HG03064 (cell line): ENCODE measurements around the gene SFI1.
"Not testable (repeated sequence)": the region's sequence is repeated elsewhere in the genome, so short reads cannot be mapped to it uniquely, and the experiment has no call there.

Experiments used
- ATAC-seq: cut with Tn5 transposase; IDR thresholded peaks from one replicate; pipeline ENCODE4 v1.9.1; 2021; ENCODE audit warnings: low read depth; ENCODE audit not compliant: unreplicated experiment

The SFI1 gene

DNA sequence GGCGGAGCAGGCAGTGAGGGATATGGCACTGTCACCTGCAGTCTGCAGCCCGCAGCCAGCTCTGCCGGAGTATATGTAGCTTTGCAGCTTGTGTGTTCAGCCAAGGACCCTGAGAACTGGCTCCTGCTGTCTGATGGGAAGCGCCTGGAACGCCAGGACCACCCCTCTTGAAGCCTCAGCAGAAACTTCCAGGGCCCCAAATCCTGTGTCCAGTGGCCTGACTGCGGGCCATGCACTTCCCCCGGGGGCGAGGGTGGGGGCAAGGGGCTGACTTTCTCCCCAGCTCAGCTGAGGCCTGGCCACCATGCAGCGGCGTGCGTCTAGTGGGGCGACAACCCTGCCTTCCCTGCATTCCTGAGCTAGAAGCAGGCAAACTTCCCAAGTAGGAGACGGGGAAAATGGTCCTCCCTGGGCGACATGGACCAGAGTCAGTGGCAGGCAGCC lies 133.4 kb downstream of the SFI1 start:
- ATAC-seq = no peak

DNA sequence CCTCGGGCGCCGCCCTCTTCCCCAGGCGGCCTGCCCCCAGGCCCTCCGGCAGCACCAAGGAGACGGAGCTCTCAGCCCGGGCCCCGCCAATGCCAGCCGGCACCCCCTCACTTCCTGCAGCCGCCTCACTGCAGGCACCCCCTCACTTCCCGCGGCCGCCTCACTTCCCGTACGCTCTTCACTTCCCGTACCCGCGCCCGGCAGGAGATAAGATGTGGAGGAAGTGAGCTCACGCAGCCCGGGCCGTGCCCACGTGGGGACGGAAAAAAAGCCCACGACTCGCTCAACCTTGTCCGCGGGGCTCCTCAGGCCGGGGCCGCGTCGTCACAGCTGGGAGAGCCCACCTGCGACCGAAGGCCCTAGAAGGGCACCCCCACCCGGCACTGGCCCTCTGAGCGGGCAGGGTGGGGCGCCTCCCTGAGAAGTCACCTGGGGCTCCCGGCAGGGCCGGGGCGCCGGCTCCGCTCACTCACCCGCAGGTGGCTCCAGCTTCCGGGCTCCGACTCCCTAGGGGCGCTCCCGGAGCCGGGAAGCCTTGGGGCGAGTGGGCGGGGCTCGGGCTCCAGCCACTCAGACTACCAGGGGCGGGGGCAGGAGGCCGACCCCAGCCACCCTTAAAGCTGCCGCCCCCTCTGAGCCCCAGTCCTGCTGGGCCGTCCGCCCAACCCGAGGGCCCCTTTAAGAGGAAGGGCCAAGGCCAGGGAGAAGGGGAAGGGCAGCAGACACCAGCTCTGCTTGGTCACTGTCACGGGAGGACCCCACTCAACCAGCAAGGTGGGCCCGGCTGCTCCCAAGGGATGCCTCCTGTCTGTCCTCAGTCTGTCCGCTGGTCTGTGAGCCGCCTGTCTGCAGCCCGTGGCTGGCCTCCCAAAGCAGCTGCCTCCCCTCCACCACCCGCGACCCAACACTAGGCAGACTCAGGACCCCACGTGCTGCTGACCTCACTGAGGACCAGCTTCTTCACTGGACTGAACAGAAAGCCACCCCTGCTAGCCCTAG lies 134.3 kb downstream of the SFI1 start:
- ATAC-seq = no peak

DNA sequence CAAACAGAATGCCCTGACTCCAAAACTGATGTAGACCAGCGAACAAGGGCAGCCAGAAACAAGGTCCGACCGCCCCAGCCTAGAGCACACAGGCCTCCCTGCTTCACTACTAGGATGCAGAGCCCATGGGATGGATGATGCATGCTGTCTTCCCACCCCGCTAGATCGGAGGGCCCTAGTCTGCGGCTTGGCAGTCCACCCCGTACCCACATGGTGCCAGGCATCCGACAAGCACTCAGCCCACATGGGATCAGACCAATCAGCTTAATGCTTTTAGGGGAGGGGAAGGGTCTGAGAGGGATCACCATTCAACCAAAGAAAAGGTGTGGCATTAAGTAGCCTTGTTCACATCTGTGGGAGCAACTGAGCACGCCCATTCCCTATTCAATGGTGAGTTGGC lies 135.1 kb downstream of the SFI1 start:
- ATAC-seq = no peak

DNA sequence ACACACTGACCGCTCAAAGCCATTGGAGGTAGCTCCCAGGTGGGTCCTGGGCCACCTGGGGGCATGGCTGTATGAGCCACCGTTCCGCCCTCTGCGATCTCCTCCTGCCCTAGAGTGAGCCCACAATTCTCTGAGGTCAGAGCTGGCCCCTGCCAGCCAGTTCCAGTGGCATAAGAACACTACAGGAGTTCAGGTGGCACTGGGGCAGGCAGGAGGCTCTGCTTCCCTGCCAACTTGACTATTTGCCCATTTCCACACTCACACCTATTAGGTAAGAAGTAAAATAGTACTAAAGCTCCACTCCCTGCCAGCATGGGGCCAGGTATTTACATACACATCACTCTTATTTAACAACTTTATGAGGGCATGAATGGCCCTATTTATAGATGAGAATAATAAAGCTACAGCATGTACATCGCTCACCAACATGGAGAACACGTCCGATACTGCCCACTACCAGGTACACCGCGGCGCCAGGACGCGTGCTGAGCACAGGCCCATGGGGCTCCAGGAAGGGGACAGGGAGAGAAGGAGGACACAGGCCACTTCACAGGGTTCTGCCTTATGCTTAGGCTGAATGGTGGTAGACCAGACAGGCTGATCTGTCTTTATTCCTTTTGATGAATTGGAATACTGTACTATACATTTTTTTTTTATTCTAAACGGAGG lies 139.4 kb downstream of the SFI1 start:
- ATAC-seq = no peak

DNA sequence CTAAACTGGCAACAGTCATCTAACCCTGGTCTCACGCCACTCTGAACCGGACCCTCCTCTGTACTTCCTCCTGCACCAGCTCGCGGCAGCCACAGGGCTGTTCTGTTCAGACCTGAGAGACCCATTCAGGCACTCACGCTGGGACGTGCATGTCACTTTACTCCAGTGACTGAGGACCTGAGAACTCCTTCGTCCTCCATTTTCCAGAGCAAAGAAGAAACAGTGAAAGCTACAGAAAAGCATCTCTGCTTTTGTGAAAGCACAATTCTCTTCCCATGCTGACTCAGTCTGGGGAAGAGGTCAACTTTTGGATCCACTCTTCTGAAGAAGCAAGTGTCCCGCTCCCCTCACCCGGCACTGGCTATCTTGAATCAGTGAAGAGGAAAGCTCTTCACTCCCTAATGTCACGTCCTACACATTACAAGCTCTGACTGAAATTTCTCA lies 141.1 kb downstream of the SFI1 start:
- ATAC-seq = no peak

DNA sequence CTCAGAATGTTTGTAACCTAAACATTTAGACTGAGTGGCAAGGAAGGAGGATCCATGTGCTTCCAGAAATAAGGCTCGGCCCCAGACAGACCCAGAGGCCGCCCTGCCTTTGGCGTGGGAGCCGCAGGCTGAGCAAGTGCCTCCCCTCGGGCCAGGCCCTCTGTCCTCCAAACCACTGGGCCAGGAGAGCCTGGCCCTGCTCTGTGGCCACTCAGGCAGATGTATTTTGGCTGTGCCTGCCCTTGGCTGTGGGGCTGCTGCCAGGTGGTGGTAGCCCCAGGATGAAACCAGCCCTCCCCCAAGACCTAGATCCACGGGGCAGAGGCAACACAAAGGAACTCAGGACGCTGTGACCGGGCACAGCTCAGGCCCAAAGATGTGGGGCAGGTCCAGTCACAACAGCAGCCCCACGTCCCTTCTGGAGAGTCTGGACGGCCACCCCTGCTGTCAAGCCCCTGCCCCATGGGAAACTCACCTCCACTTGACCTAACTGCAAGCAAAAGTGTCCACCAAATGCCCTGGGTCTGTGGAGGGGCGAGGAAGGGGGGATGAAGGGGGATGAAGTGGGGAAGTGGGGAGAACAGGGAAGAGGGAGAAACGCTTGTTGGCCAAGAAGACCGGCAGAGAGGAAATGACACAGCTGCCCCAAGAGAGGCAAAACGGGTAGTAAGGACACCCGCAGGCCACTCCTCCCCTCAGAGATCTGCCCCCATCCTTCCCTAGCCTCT lies 141.7 kb downstream of the SFI1 start:
- no peak for ATAC-seq

DNA sequence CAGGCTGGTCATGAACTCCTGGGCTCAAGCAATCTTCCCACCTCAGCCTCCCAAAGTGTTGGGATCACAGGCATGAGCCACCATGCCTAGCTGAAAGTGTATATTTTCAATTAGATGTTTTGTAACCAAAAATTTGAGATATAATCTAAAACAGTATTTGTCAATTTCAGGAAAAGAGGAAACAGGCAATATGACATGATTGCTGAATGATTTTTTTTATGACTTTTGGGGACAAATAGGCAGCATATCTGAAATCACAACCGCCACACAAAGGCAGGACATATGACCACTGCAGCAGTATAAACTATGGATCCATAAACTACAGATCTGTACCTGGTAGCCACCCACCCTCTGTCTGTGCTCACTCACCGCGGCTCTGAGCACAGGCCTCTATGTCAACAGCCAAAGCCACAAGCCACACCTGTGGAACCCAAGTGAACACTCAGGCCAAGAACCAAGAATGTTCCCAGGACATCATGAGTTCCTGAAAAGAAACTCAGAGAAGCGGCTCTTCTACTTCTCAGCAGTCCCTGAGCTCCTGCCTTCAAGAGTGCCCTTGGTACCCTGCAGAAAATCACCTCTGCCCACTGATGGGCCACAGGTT lies 143.2 kb downstream of the SFI1 start:
- no peak for ATAC-seq

DNA sequence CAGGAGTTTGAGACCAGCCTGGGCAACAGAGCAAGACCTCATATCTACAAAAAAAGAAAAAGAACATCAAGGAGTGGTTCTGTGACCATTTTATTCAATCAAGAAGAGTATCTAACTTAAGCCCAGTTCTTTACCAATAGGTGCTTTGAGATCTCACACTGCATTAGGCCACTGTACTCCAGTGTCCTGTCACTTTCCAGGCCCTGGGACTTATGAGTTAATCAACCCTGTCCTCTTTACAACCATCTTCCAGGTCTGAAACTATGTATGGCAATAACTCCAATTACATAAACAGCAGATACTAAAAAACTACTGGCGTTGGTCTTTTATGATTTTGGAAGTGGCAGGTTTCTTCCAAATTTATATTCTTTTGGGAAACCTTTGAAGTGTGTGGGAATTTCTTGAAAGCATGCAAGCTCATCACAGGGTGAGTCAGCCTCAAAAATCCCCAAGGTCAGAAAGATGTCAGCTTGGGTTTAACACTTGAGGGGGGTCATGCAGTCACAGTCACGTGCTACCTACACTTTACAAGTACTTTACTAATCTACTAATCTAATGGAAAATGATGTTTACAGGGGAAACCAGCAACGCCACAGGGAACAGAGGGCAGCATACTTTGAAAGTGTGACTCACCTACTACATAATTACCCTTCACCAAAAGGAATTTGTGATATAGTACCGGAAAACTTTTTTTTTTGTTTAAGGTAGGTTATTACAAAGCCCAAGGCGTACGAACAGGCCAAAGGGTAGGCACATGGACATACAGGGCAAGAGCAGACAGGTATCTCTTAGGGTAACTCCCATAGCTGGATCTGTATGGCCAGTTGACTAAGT lies 150.1 kb downstream of the SFI1 start:
- ATAC-seq = no peak

DNA sequence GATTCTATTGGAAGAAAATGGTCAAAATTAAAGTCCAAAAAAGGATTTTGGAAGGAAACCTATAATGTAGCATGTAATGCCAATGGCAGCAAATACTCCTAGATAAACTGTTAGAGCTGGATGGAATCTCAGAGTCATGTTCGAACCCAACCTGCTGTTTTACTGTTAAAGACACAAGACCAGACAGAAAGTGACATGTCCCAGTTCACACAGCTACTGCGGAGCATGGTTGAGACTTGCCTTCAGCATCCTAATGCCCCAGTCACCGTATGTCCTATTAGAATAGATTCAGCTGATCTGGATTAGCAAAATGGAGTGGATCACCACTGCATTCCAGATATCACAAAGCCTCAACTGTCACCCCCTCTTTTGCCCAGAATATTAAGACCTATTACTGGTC lies 150.7 kb downstream of the SFI1 start:
- ATAC-seq = no peak

DNA sequence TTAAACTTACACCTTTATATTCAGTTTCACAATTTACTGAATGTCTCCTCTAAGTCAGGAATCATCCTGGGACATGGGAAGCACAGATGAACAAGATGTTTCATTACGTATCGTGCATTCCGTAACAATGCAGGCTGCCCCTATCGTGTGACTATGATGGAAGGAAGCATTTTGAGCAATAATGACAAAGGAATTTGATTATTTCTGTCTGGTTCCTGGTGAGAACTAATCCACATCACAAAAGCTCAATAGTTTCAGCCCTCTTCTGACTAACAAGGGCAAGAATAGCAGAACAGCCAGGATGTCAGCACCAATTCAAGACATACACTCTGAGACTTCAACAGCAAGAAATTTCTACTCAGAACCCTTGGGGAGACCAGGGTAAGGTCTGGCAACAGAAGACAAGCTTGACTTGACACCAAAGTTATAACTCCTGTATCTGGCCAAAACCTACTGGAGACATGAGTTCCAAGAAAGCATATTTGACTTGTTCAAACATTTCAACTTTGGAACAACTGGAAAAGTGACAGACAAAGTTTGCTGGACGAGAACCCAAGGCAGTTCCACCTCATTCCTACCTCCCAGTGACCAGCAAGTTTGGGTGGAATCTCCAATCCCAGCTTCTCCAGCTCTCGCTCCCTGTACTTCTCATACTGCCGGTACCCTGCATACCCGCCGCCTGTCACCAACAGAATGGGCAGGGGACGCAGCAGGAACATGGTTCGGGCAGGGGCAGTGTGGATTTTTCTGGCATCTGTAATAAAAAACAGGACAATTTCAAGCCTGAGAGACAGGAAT lies 151.4 kb downstream of the SFI1 start:
- no peak for ATAC-seq

DNA sequence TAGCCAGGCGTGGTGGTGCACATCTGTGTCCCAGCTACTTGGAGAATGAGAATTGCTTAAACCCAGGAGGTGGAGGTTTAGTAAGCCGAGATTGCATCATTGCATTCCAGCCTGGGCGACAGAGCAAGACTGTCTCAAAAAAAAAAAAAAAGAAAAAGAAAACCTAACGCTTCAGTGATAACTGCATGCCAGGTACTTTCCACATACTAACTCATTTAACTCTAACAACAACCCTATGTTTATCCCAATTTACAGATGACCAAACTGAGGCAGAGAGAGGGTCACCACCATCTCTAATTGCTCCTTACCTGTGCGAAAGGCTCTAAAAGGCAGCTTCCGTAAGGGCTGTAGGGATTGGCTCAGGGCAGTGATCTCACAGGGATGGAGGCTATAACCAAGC lies 154.1 kb downstream of the SFI1 start:
- ATAC-seq = no peak

DNA sequence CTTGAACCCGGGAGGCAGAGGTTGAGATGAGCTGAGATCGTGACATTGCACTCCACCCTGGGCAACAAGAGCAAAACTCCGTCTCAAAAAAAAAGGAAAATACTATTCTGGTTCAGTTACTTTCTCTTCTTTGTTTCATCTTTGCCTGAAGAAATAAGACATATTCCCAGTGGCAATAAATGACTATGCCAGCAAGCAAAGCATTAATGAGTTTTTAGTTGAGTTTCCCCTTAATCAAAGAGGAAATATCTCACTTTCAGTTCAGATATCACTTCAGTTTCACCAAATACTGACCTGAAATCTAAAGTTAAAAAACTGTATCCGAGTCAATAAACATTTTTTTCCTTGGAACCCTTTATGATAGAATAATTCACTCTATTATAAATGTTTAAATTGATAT lies 155.3 kb downstream of the SFI1 start:
- no peak for ATAC-seq

DNA sequence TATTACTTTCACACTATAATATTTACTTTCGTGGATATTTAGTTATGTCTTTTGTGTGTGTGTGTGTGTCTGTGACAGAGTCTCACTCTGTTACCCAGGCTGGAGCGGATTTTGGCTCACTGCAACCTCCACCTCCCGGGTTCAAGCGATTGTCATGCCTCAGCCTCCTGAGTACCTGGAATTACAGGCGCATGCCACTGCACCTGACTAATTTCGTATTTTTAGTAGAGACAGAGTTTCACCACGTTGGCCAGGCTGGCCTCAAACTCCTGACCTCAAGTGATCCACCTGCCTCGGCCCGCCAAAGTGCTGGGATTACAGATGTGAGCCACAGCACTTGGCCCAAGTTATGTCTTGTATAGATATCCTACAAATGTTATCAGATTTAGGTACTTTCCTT lies 155.8 kb downstream of the SFI1 start:
- ATAC-seq = no peak

DNA sequence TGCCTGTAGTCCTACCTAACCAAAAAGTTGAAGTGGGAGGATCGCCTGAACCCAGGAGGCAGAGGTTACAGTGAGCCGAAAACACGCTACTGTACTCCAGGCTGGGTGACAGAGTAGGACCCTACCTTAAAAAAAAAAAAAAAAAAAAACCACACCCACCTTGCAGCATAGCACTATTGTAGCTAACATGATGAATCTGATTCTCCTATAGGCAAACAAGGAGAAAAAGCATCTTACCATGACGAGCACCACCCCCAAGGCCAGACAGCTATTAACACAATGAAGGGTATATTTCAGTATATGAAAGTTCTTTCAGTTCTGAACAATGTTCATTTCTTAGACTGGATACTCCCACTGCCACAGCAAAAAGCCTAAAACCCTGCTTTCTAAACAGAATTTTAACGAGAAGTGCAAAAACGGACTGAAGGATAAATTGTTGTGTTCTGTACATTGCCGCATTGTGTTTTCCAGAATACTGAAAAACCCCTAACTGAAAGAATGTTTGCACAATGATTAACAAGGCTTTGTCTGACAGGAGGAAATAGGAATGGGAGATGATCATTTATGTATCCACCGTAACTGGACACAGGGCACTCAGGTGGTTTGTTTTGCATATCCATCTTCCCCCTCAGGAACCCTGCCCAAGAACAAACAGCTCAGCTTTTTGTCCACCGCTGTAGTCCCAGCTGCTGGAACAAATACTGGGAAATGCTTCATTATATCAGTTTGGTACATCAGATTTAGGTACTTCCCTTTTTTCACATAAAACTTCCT lies 156.8 kb downstream of the SFI1 start:
- no peak for ATAC-seq

DNA sequence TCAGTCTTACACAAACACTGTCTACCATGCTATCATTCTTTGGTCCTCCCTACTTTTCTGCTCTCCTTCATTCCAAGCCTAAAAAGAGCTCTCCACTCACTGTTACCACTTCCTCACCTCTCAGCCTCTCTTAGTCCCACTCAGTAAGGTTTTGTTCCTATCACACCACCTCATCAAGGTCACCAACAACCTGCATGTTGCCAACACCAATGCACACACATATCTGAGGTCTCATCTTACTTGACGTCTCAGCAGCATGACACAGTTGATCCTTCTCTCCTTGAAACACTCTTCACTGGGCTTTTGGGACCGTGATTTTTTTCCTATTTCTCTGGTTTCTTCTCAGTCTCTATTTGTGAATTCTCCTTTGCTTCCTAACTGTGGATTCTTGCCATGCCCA lies 157.6 kb downstream of the SFI1 start:
- ATAC-seq = no peak

DNA sequence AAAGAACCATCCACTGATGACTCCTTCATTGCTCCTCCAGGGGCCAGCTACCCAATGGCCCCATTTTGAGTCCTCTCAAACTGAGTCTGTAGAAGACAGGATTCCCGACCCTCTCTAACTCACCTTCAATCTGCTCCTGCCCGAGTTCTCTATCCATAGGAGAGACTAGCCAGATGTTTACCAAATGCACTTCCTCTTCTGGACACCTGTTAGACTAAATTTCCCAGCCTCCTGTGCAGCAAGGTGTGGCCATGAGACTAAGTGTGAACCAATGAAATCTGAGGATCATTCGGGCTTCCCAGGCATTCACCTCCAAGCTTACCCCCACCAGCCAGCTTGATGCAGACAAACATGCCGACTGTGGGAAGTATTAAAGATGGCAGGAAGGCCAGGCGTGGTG lies 158.1 kb downstream of the SFI1 start:
- ATAC-seq = no peak

DNA sequence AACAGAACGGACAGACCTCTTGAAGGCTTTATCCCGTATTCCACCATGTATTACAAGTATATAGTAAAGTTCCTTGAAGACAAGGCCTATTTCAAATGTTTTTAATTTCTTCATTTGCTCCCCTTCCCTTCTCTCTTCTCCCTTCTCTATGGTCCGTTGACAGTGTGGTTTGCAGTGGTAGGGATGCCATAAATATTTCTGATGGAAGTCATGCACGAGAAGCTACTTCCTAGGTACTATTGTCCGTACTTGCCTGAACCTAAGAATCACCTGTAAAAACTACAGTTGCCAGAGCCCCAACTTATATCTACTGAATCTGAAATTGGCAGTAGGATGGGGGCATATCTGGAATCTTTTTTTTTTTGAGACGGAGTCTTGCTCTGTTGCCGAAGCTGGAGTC lies 162.9 kb downstream of the SFI1 start:
- no peak for ATAC-seq

DNA sequence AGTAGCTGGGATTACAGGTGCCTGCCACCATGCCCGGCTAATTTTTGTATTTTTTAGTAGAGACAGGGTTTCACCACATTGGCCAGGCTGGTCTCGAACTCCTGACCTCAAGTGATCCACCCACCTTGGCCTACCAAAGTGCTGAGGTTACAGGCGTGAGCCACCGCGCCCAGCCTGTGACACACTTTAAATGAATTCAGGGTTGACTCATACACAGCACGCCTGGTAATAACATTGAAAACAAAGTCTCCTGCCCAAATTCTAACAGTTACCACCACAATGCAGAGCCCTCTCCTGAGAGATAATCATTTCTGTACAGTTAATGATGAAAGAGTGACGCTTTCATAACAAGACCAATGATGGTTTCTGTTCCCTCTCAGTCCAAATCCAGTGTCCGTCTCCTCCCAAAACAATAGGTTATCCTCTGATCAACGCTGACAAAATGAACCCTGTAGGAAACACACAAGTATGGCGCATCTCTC lies 164.6 kb downstream of the SFI1 start:
- not testable (repeated sequence) for ATAC-seq
